HG03442 (cell line): ENCODE data around the gene OASL.
A peak's percentile ranks its signal among the peaks of the same experiment; 100 is the strongest.
"Not testable (repeated sequence)": the region's sequence is repeated elsewhere in the genome, so short reads cannot be mapped to it uniquely, and the experiment has no call there.

ENCODE experiments used
- ATAC-seq: cut with Tn5 transposase; IDR thresholded peaks from one replicate; pipeline ENCODE4 v1.9.1; 2021; ENCODE audit warnings: mild to moderate bottlenecking, moderate library complexity; ENCODE audit not compliant: unreplicated experiment

Gene OASL

DNA sequence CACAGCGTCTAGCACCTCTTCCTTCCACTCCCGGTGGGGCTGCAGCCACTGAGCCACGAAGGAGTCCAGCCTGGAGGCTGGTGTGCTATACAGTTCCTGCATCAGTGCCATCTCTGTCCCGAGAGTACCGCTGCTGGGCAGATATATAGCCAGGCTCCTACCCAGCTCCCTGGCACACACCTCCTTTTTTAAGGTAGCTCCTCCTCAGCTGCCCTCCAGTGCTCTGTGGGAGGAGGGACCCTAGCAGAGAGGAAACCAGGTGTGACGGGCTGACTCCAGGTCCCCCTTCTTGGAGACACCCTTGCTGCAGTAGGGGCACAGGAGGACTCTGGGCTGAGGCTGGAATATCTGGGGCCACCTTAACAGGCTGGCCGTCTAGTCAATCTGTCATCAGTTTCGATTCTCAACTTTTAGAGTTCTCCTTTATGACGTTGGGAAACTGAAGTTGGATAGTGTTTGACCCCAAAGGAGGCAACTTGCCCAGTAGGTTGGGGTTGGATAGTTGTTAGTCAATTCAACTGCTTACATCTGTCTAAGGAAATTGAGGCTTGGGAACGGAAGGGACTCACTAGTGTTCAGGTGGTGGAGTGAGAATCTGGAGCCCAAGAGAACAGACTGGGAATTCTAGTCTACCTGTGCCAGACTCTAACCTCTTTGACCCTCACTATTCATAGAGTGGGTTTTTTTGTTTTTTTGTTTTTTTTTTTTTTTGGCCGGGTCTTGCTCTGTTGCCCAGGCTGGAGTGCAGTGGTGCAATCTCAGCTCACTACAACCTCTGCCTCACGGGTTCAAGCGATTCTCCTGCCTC lies at the start of gene OASL:
Gene OASL, minus strand, starts transcription at position 386 of the 808 bp plus-strand sequence. Its CDS starts 275 bp downstream, at position 111.
- ATAC-seq, result peak; percentile 58

GRCh38 chr12:121088195-121088585 lies 49.1 kb upstream of the OASL start:
- ATAC-seq, result no peak

- ATAC-seq, result no peak
Observed at GRCh38 chr12:121087467-121088194, 48.6 kb upstream of the OASL start.

GRCh38 chr12:121086781-121087295 lies 47.8 kb upstream of the OASL start:
- no peak for ATAC-seq

DNA sequence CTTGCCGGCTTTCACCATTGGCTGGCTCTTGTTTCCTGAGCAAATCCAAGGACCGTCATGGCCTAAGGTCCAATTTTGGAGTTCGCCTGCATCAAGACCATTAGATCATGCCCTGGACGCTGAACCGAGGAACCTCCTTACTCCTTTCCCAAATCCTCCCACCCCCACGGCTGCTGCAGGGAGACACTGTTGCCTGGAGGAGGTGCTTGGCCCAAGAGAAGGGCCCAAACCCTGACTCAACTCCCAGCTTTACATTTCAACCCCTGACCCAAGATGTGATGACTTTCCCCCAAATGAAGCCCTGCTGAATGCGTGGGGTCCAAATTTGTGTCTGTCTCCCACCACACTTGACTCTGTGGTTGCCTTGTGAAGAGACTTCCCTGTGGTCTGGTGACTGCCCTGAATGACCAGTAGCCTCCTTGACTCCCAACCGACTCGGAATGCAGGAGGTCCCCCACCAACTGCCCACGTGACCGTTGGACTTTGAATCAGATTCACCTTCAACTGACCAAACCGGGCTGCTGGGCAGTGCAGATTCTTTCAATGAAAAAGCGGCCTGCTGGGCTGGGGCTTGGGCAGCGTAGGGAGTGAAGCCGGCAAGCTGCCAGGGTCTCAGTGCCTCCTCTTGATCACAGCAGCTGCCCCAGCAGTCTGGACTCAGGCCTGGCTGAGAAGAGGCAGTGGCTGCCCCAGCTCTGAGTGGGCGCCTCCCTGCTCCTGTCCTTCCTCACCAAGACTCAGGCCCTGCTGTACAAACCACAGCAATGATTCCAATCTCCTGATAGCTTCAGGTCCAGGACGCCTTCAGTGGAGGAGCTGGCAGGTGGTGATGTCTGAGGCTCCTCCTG lies 46.7 kb upstream of the OASL start:
- no peak for ATAC-seq

DNA sequence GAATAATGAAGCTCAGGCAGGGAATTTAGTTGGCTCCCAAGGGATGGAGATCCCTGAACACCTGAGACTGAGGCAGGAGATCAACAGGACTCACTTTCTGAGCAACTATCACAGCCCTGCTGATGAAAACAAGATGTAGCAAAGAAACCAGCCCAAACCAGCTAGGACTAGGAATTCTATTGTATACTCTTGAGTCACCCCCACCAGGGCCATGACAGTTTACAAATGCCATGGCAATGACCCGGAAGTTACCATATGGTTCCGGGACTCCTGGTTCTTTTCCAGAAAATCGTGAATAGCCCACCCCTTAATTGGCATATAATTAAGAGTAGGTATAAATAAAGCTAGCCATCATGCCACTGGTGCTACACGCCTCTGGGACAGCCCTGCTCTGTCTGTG lies 46.0 kb upstream of the OASL start:
- ATAC-seq, result no peak

DNA sequence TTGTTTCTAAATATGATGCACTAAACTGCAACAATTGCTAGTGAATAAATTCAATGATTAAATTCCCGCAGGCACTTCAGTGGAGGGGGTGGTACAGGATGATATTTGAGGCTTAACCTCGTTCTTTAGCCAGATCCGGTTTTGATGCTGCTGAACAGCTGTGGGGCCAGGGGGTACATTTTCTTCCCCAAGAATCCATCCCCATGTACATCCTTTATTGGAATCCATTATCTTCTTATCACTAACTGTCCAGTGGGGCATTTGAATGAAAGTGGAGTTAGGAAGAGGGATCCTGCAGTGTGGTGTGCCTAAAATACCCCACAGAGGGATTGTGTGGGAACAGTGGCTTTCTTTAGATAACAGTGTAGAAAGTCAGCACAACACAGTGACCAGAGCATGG lies 45.2 kb upstream of the OASL start:
- ATAC-seq, result no peak

GRCh38 chr12:121080909-121081308 lies 41.9 kb upstream of the OASL start:
- ATAC-seq, result no peak

- ATAC-seq, result no peak
Observed at GRCh38 chr12:121079736-121080272, 40.8 kb upstream of the OASL start.

- not testable (repeated sequence) for ATAC-seq
Observed at GRCh38 chr12:121077440-121077839, 38.4 kb upstream of the OASL start.

- ATAC-seq, result not testable (repeated sequence)
Observed at GRCh38 chr12:121075911-121076310, 36.9 kb upstream of the OASL start.

- no peak for ATAC-seq
Observed at GRCh38 chr12:121072147-121072546, 33.1 kb upstream of the OASL start.

GRCh38 chr12:121069206-121069605 lies 30.2 kb upstream of the OASL start:
- ATAC-seq, result no peak

DNA sequence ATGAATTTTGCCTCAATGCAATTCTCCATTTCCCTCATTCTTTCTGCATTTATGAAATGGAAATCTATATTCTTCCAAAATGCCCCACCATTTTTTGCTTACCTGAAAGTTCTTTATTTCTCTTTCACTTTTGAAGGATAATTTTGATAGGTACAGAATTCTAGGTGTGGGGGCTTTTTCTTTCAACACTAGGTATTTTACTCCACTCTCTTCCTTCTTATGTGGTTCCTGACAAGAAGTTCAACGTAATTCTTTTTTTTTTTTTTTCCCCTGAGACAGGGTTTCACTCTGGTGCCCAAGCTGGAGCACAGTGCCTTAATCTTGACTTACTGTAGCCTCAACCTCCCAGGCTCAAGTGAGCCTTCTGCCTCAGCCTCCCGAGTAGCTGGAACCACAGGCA lies 26.3 kb upstream of the OASL start:
- no peak for ATAC-seq

GRCh38 chr12:121064586-121064985 lies 25.5 kb upstream of the OASL start:
- ATAC-seq, result not testable (repeated sequence)

GRCh38 chr12:121064116-121064515 lies 25.1 kb upstream of the OASL start:
- ATAC-seq, result no peak

- ATAC-seq, result no peak
Observed at GRCh38 chr12:121062391-121063045, 23.5 kb upstream of the OASL start.

- no peak for ATAC-seq
Observed at GRCh38 chr12:121061831-121062230, 22.8 kb upstream of the OASL start.

DNA sequence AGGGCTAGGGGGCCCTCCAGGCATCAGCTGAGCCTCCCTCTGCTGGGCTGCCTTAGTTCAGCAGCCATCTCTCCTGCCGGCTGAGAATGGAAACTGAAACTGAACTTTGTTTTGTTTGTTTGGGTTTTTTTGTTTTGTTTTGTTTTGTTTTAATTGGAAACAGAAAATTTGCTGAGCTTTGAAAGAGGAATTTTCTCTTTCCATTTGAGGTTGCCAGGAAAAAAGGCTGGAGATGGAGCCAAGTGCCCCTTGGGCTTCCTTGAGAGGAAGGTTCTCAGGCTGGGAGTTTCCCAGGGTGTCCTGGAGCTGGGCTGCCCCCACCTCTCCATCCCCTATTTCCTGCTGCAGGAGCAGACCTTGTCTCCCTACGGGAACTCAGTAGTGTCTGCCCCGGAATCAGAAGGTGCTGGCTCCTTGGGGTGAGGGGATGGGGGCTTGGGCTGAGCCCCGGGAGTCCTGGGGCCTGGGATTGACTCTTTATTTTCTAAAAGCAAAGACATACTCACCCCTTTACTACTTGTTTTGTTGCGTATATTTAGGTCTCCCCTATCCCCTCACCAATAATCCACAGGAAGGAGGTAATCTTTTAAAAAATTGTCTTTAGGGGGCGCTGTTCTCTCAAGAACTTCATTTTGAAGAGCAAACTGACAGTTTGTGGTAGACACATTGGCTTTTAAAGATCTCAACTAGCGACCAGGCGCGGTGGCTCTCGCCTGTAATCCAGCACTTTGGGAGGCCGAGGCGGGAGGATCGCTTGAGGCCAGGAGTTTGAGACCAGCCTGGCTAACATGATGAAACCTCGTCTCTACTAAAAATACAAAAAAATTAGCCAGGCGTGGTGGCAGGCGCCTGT lies 21.3 kb upstream of the OASL start:
- ATAC-seq, result peak; percentile 73
